Measurements from ENCODE around the gene TSPEAR. TPM values are rescaled to one million over a fixed set of nuclear protein-coding genes. Genes with fewer than 3 reads are reported as not detected.

The TSPEAR gene
- total and polyA plus RNA-seq, 7 experiments from 2014 or later = 0.07 TPM; not detected in 6

DNA sequence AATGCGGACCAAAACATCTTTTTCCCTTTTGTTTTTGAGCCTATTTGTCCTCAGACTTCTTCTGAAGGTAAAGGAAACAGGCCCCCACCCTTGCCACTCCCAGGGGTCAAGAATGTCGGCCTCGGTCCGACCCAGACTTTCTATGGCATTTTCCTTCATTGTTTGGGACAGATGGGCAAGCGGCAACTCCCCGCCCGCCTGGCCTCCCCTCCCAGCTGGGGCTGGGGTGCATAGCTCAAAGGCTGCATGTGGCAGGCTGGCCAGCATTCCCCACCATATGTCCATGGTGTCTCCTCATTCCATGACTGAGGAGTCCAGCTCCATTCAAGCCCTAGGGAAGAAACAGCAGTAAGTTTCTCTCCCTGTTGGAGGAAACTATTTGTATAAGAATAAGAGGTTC, 29.4 kb upstream of the TSPEAR start:
- Mint-ChIP-seq H3K27me3 (peaks cover 0 to 36% (median 0%) of the 10 kb centered on the region in 5 donors), H3K9me3 (peaks cover 0 to 26% (median 0%) of the 10 kb centered on the region in 11 donors), H3K27ac (peak overlapping the region in 1 of 9 donors; percentile 16), H3K36me3 (no peaks in the 10 kb centered on the region), H3K4me3 (no peak overlapping the region), H3K4me1 (peaks cover 2 to 15% (median 6%) of the 10 kb centered on the region in 7 donors)
- Histone ChIP-seq H3K4me1 (ENCODE audit: control insufficient read depth in 2 of 2, insufficient read depth in 2 of 2, low read length in 2 of 2) (no peaks in the 10 kb centered on the region), H3K27ac (ENCODE audit: low read depth, low read length) (no peak overlapping the region), H3K4me3 (ENCODE audit: low read length) (no peak overlapping the region), H3K36me3 (ENCODE audit: control insufficient read depth in 2 of 3, insufficient read depth in 3 of 3, low read length in 3 of 3) (no peaks in the 10 kb centered on the region), H3K9me3 (ENCODE audit: control insufficient read depth in 2 of 3, low read length in 3 of 3) (no peaks in the 10 kb centered on the region), H3K27me3 (ENCODE audit: control insufficient read depth in 2 of 2, insufficient read depth in 2 of 2, low read length in 2 of 2) (no peaks in the 10 kb centered on the region)
- intact Hi-C loops (cut with micrococcal nuclease) = no loop called here
- no peak for ATAC-seq
- CTCF ChIA-PET = interaction anchor here (1.4 to 6.1 kb wide), 3 partner anchors 53 to 228 kb away, joined by 3 to 111 read pairs (median 15); no protein-coding TSS in a partner anchor
- POLR2A ChIA-PET = interaction anchor here (1.3 kb wide), 1 partner anchor 122 kb away, joined by 3 read pairs; no protein-coding TSS in a partner anchor
- no peak for DNase-seq

DNA sequence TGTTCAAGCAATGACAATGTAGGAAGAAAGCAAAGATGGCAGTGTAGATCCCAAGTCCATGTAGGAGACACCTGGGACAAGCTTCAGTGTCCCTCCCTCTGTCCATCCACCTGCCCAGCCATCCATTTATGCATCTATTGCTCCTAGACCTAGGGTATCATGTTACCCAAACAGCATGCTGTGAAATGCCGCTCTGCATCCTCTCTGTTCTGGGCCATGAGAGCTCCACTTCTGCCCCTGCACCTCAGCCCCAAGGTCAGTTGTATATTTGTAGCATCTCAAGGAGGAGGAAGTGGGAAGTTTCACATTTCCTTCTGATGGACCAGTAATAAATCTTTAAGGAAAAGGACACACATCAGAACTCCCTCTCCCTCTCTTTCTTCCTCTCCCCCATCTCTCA, 27.9 kb upstream of the TSPEAR start:
- H3K36me3 Mint-ChIP-seq = no peaks in the 10 kb centered on the region
- Histone ChIP-seq H3K9me3 (ENCODE audit: control insufficient read depth in 2 of 3, low read length in 3 of 3) (no peaks in the 10 kb centered on the region), H3K4me3 (ENCODE audit: low read length) (no peak overlapping the region), H3K27me3 (ENCODE audit: control insufficient read depth in 2 of 2, insufficient read depth in 2 of 2, low read length in 2 of 2) (no peaks in the 10 kb centered on the region), H3K4me1 (ENCODE audit: control insufficient read depth in 2 of 2, insufficient read depth in 2 of 2, low read length in 2 of 2) (no peaks in the 10 kb centered on the region), H3K36me3 (ENCODE audit: control insufficient read depth in 2 of 3, insufficient read depth in 3 of 3, low read length in 3 of 3) (no peaks in the 10 kb centered on the region), H3K27ac (ENCODE audit: low read depth, low read length) (no peak overlapping the region)
- peak overlapping the region in 3 of 9 donors; percentile 3 to 48 (median 44) for H3K27ac Mint-ChIP-seq
- H3K27me3 Mint-ChIP-seq = peaks cover 0 to 31% (median 0%) of the 10 kb centered on the region in 5 donors
- ATAC-seq (no peak), DNase-seq (no peak)
- POLR2A ChIA-PET = no interaction called here
- CTCF ChIA-PET = interaction anchor here (0.7 to 6.1 kb wide), 3 partner anchors 38 to 226 kb away, joined by 3 to 111 read pairs (median 4); no protein-coding TSS in a partner anchor
- H3K9me3 Mint-ChIP-seq = peaks cover 0 to 26% (median 0%) of the 10 kb centered on the region in 11 donors
- H3K4me3 Mint-ChIP-seq = no peak overlapping the region
- H3K4me1 Mint-ChIP-seq = peaks cover 2 to 15% (median 6%) of the 10 kb centered on the region in 7 donors
- intact Hi-C loops (cut with micrococcal nuclease) = no loop called here

DNA sequence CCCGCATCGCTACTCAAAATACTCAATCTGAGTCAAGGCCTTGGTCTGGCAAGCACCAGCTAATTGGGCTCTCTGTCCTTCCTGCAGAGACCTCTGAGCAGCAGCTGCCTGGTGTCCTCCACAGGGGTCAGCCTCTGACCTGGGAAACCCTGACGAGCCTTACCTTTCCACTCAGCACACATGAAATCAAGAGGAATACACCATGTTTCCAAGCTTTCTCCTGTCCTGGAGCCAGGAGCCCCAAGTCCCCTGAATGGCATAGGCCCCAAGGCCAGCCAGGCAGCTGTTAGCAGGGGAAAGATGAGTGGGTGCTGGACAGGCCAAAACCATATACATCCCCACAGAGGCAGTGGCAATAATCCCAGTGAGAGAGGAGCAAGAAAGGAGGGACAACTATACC, 27.2 kb upstream of the TSPEAR start:
- intact Hi-C loops (cut with micrococcal nuclease) = no loop called here
- Mint-ChIP-seq H3K27ac (peak overlapping the region in 1 of 9 donors; percentile 46), H3K4me3 (no peak overlapping the region), H3K4me1 (peaks cover 2 to 15% (median 6%) of the 10 kb centered on the region in 7 donors), H3K9me3 (peaks cover 0 to 26% (median 0%) of the 10 kb centered on the region in 11 donors), H3K36me3 (no peaks in the 10 kb centered on the region), H3K27me3 (peaks cover 0 to 27% (median 0%) of the 10 kb centered on the region in 5 donors)
- POLR2A ChIA-PET = no interaction called here
- Histone ChIP-seq H3K27ac (ENCODE audit: low read depth, low read length) (no peak overlapping the region), H3K4me3 (ENCODE audit: low read length) (no peak overlapping the region), H3K4me1 (ENCODE audit: control insufficient read depth in 2 of 2, insufficient read depth in 2 of 2, low read length in 2 of 2) (no peaks in the 10 kb centered on the region), H3K27me3 (ENCODE audit: control insufficient read depth in 2 of 2, insufficient read depth in 2 of 2, low read length in 2 of 2) (no peaks in the 10 kb centered on the region), H3K9me3 (ENCODE audit: control insufficient read depth in 2 of 3, low read length in 3 of 3) (no peaks in the 10 kb centered on the region), H3K36me3 (ENCODE audit: control insufficient read depth in 2 of 3, insufficient read depth in 3 of 3, low read length in 3 of 3) (no peaks in the 10 kb centered on the region)
- ATAC-seq (no peak), DNase-seq (no peak)
- CTCF ChIA-PET = interaction anchor here (6.1 kb wide), 1 partner anchor 225 kb away, joined by 111 read pairs; no protein-coding TSS in a partner anchor

DNA sequence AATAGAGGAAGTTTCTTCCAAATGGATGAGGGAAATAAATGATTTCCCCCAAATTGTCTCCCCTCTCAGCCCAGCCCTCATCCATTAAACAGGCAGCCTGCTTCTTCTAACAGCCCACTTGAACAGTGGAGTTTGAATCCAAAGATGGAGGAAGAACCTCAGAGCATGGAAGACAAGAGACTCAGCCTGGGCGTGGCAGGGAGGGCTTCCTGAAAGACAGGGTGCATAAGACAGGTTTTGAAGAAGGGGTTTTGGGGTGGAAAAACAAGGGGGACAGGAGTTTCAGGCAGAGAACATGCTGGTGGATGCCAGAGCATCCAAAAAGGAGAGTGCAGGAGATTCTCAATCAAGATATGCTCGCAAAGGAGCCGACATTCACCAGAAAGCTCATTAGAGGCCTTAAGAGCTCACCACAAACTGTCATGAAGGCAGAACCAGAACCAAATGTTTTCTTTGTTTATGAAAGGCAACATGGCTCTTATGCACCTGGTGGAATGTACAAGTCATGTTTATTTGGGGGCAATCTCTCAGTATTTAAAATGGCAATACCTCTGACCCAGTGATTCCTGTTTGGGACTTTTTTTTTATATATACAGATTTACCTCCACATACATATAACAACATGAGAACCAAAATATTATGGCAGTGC, 26.5 kb upstream of the TSPEAR start:
- peak overlapping the region in 1 of 9 donors; percentile 41 for H3K27ac Mint-ChIP-seq
- no peak overlapping the region for H3K27ac ChIP-seq (ENCODE audit: low read depth, low read length)
- no peaks in the 10 kb centered on the region for H3K9me3 ChIP-seq (ENCODE audit: control insufficient read depth in 2 of 3, low read length in 3 of 3)
- no peaks in the 10 kb centered on the region for H3K36me3 ChIP-seq (ENCODE audit: control insufficient read depth in 2 of 3, insufficient read depth in 3 of 3, low read length in 3 of 3)
- H3K4me1 Mint-ChIP-seq = peaks cover 2 to 15% (median 6%) of the 10 kb centered on the region in 7 donors
- ChIA-PET POLR2A (no interaction called here), CTCF (interaction anchor here (1.4 kb wide), 1 partner anchor 227 kb away, joined by 3 read pairs; no protein-coding TSS in a partner anchor)
- ATAC-seq (no peak), DNase-seq (no peak)
- H3K36me3 Mint-ChIP-seq = no peaks in the 10 kb centered on the region
- H3K4me3 Mint-ChIP-seq = no peak overlapping the region
- H3K27me3 ChIP-seq (ENCODE audit: control insufficient read depth in 2 of 2, insufficient read depth in 2 of 2, low read length in 2 of 2) = no peaks in the 10 kb centered on the region
- no peaks in the 10 kb centered on the region for H3K4me1 ChIP-seq (ENCODE audit: control insufficient read depth in 2 of 2, insufficient read depth in 2 of 2, low read length in 2 of 2)
- intact Hi-C loops (cut with micrococcal nuclease) = no loop called here
- peaks cover 0 to 28% (median 0%) of the 10 kb centered on the region in 5 donors for H3K27me3 Mint-ChIP-seq
- H3K4me3 ChIP-seq (ENCODE audit: low read length) = no peak overlapping the region
- peaks cover 0 to 26% (median 0%) of the 10 kb centered on the region in 11 donors for H3K9me3 Mint-ChIP-seq

DNA sequence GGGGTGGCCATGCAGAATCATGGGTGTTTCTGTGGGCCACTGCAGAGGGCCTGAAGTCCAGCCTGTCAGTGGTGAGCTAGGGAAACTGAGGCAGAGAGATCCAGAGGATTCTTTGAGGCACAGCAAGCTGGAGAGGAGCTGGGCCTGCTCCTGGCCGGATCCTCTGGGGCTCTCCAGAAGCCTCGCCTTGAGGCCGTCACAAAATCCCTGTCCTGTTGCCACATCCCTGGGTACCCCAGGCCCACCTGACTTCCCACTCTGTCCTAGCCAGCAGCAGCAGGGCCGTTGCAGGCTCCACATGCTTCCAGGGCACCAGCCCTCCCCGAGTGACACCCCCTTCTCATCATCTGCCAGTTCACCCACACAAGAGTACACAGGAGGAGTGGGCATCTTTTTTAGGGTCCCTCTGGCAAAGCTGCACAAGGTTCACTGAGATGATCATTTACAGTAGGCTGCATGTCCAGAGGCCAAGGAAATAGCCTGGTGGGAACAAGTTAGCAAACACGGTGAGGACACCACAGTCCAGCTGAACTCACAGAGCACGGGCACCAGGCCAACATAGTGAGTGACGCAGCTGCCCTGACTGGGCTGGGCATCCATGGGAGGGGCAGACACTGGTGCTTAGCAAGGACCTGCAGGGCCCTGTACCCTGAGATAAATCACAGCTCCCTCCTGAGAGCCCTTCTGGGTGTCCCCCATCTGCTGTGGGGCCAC, 25.1 kb upstream of the TSPEAR start:
- no peak overlapping the region for H3K27ac Mint-ChIP-seq
- Histone ChIP-seq H3K36me3 (ENCODE audit: control insufficient read depth in 2 of 3, insufficient read depth in 3 of 3, low read length in 3 of 3) (no peaks in the 10 kb centered on the region), H3K4me1 (ENCODE audit: control insufficient read depth in 2 of 2, insufficient read depth in 2 of 2, low read length in 2 of 2) (no peaks in the 10 kb centered on the region), H3K9me3 (ENCODE audit: control insufficient read depth in 2 of 3, low read length in 3 of 3) (no peaks in the 10 kb centered on the region), H3K27ac (ENCODE audit: low read depth, low read length) (no peak overlapping the region), H3K27me3 (ENCODE audit: control insufficient read depth in 2 of 2, insufficient read depth in 2 of 2, low read length in 2 of 2) (no peaks in the 10 kb centered on the region), H3K4me3 (ENCODE audit: low read length) (no peak overlapping the region)
- ATAC-seq (no peak), DNase-seq (no peak)
- H3K4me1 Mint-ChIP-seq = peaks cover 0 to 9% (median 2%) of the 10 kb centered on the region in 7 donors
- ChIA-PET CTCF (interaction anchor here (1.4 kb wide), 1 partner anchor 226 kb away, joined by 3 read pairs; no protein-coding TSS in a partner anchor), POLR2A (no interaction called here)
- H3K27me3 Mint-ChIP-seq = peaks cover 0 to 25% (median 0%) of the 10 kb centered on the region in 5 donors
- H3K4me3 Mint-ChIP-seq = no peak overlapping the region
- intact Hi-C loops (cut with micrococcal nuclease) = no loop called here
- peaks cover 0 to 26% (median 0%) of the 10 kb centered on the region in 11 donors for H3K9me3 Mint-ChIP-seq
- no peaks in the 10 kb centered on the region for H3K36me3 Mint-ChIP-seq

DNA sequence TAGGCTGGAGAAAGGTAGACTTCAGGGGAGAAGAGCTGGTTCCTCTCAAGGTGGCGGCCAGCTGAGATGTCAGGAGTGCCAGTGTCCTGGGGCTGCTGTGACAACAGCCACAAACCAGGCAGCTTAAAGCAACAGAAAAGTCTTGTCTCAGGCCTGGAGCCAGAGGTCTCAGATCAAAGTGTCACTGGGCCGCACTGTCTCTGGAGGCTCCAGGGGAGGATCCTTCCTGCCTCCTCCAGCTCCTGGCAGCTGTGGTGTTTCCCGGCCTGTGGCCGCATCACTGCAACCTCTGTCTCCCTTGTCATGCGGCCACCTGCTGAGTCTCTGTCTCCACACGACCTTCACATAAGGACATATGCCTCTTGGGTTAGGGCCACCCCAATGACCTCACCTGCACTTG, 24.4 kb upstream of the TSPEAR start:
- intact Hi-C loops (cut with micrococcal nuclease) = no loop called here
- Histone ChIP-seq H3K27me3 (ENCODE audit: control insufficient read depth in 2 of 2, insufficient read depth in 2 of 2, low read length in 2 of 2) (no peaks in the 10 kb centered on the region), H3K27ac (ENCODE audit: low read depth, low read length) (no peak overlapping the region), H3K9me3 (ENCODE audit: control insufficient read depth in 2 of 3, low read length in 3 of 3) (no peaks in the 10 kb centered on the region), H3K36me3 (ENCODE audit: control insufficient read depth in 2 of 3, insufficient read depth in 3 of 3, low read length in 3 of 3) (no peaks in the 10 kb centered on the region), H3K4me3 (ENCODE audit: low read length) (no peak overlapping the region), H3K4me1 (ENCODE audit: control insufficient read depth in 2 of 2, insufficient read depth in 2 of 2, low read length in 2 of 2) (no peaks in the 10 kb centered on the region)
- H3K4me1 Mint-ChIP-seq = peaks cover 0 to 9% (median 2%) of the 10 kb centered on the region in 7 donors
- peaks cover 0 to 26% (median 0%) of the 10 kb centered on the region in 11 donors for H3K9me3 Mint-ChIP-seq
- no peaks in the 10 kb centered on the region for H3K36me3 Mint-ChIP-seq
- ChIA-PET CTCF (no interaction called here), POLR2A (no interaction called here)
- no peak for ATAC-seq
- no peak overlapping the region for H3K27ac Mint-ChIP-seq
- DNase-seq = no peak
- no peak overlapping the region for H3K4me3 Mint-ChIP-seq
- peaks cover 0 to 30% (median 0%) of the 10 kb centered on the region in 5 donors for H3K27me3 Mint-ChIP-seq
